ENCODE measurements around the gene PAQR5. TPM values are rescaled to one million over a fixed set of nuclear protein-coding genes. Genes with fewer than 3 reads are reported as not detected.
A peak's percentile ranks its signal among the peaks of the same experiment; 100 is the strongest.

Gene PAQR5
- total RNA-seq, 1 donor, result 1.1 TPM

- H4K20me1 ChIP-seq (ENCODE audit: insufficient read depth, low read length), result no peaks in the 10 kb centered on the region
- H3K79me2 ChIP-seq (ENCODE audit: insufficient read depth, low read length), result no peaks in the 10 kb centered on the region
- no peak overlapping the region for H3K4me2 ChIP-seq (ENCODE audit: insufficient read depth, low read length)
- no peaks in the 10 kb centered on the region for H3K4me1 ChIP-seq (ENCODE audit: insufficient read depth, low read length)
- H3K4me3 ChIP-seq (ENCODE audit: insufficient read depth, low read length), result no peak overlapping the region
- no peak for DNase-seq (ENCODE audit: insufficient read length, low spot score, missing footprints)
- TF ChIP-seq CTCF (IDR thresholded peaks at IDR 0.05; ENCODE audit: extremely low read depth, low read depth, low read length), result no peak
- H3K27ac ChIP-seq (ENCODE audit: low read depth, low read length), result no peak overlapping the region
- no peak overlapping the region for H2AFZ ChIP-seq (ENCODE audit: low read length)
- no peaks in the 10 kb centered on the region for H3K36me3 ChIP-seq (ENCODE audit: insufficient read depth, low read length)
- peaks cover 2% of the 10 kb centered on the region for H3K27me3 ChIP-seq (ENCODE audit: insufficient read depth, low read length)
- no peaks in the 10 kb centered on the region for H3K9me3 ChIP-seq (ENCODE audit: low read depth, low read length)
These were observed 12.9 kb upstream of the PAQR5 start for GRCh38 chr15:69285834-69286233.

- Histone ChIP-seq H3K79me2 (ENCODE audit: insufficient read depth, low read length) (no peaks in the 10 kb centered on the region), H3K27ac (ENCODE audit: low read depth, low read length) (no peak overlapping the region), H3K4me1 (ENCODE audit: insufficient read depth, low read length) (no peaks in the 10 kb centered on the region), H3K27me3 (ENCODE audit: insufficient read depth, low read length) (no peaks in the 10 kb centered on the region), H2AFZ (ENCODE audit: low read length) (no peak overlapping the region), H3K36me3 (ENCODE audit: insufficient read depth, low read length) (no peaks in the 10 kb centered on the region), H3K9me3 (ENCODE audit: low read depth, low read length) (no peaks in the 10 kb centered on the region), H3K4me2 (ENCODE audit: insufficient read depth, low read length) (no peak overlapping the region), H4K20me1 (ENCODE audit: insufficient read depth, low read length) (no peaks in the 10 kb centered on the region), H3K4me3 (ENCODE audit: insufficient read depth, low read length) (no peak overlapping the region)
- no peak for TF ChIP-seq CTCF (IDR thresholded peaks at IDR 0.05; ENCODE audit: extremely low read depth, low read depth, low read length)
- no peak for DNase-seq (ENCODE audit: insufficient read length, low spot score, missing footprints)
These were observed 10.7 kb upstream of the PAQR5 start for GRCh38 chr15:69288011-69288410.

GRCh38 chr15:69288531-69289341 is 10.0 kb upstream of the PAQR5 start:
- Histone ChIP-seq H3K27ac (ENCODE audit: low read depth, low read length) (no peak overlapping the region), H3K79me2 (ENCODE audit: insufficient read depth, low read length) (no peaks in the 10 kb centered on the region), H3K4me1 (ENCODE audit: insufficient read depth, low read length) (no peaks in the 10 kb centered on the region), H2AFZ (ENCODE audit: low read length) (no peak overlapping the region), H4K20me1 (ENCODE audit: insufficient read depth, low read length) (no peaks in the 10 kb centered on the region), H3K36me3 (ENCODE audit: insufficient read depth, low read length) (no peaks in the 10 kb centered on the region), H3K27me3 (ENCODE audit: insufficient read depth, low read length) (no peaks in the 10 kb centered on the region), H3K4me3 (ENCODE audit: insufficient read depth, low read length) (no peak overlapping the region), H3K4me2 (ENCODE audit: insufficient read depth, low read length) (no peak overlapping the region), H3K9me3 (ENCODE audit: low read depth, low read length) (no peaks in the 10 kb centered on the region)
- no peak for TF ChIP-seq CTCF (IDR thresholded peaks at IDR 0.05; ENCODE audit: extremely low read depth, low read depth, low read length)
- no peak for DNase-seq (ENCODE audit: insufficient read length, low spot score, missing footprints)

GRCh38 chr15:69289342-69290146 is 9.2 kb upstream of the PAQR5 start:
- no peak overlapping the region for H3K27ac ChIP-seq (ENCODE audit: low read depth, low read length)
- no peaks in the 10 kb centered on the region for H3K9me3 ChIP-seq (ENCODE audit: low read depth, low read length)
- DNase-seq (ENCODE audit: insufficient read length, low spot score, missing footprints), result no peak
- no peak for TF ChIP-seq CTCF (IDR thresholded peaks at IDR 0.05; ENCODE audit: extremely low read depth, low read depth, low read length)
- H3K27me3 ChIP-seq (ENCODE audit: insufficient read depth, low read length), result no peaks in the 10 kb centered on the region
- no peaks in the 10 kb centered on the region for H3K4me1 ChIP-seq (ENCODE audit: insufficient read depth, low read length)
- no peaks in the 10 kb centered on the region for H3K79me2 ChIP-seq (ENCODE audit: insufficient read depth, low read length)
- peak overlapping the region; percentile 50 for H2AFZ ChIP-seq (ENCODE audit: low read length)
- no peaks in the 10 kb centered on the region for H4K20me1 ChIP-seq (ENCODE audit: insufficient read depth, low read length)
- H3K4me3 ChIP-seq (ENCODE audit: insufficient read depth, low read length), result no peak overlapping the region
- no peak overlapping the region for H3K4me2 ChIP-seq (ENCODE audit: insufficient read depth, low read length)
- H3K36me3 ChIP-seq (ENCODE audit: insufficient read depth, low read length), result no peaks in the 10 kb centered on the region
